NOMO-1 (cell line): Measurements from ENCODE around the gene PTPRK.
"Not testable (repeated sequence)": the region's sequence is repeated elsewhere in the genome, so short reads cannot be mapped to it uniquely, and the experiment has no call there.

Source experiments
- DNase-seq, 2 experiments: peaks; one replicate each; lab custom pipeline; 2025; ENCODE audit not compliant: unreplicated experiment in 2 of 2; lab: John Stamatoyannopoulos, UW

PTPRK gene

GRCh38 chr6:127946388-127946787 lies 574.0 kb downstream of the PTPRK start:
- DNase-seq = no peak

- DNase-seq = no peak
These were observed 574.8 kb downstream of the PTPRK start for GRCh38 chr6:127945434-127946097.

GRCh38 chr6:127941228-127941627 lies 579.2 kb downstream of the PTPRK start:
- no peak for DNase-seq

- no peak for DNase-seq
These were observed 580.8 kb downstream of the PTPRK start for GRCh38 chr6:127939442-127940066.

GRCh38 chr6:127938701-127939100 lies 581.7 kb downstream of the PTPRK start:
- no peak for DNase-seq

GRCh38 chr6:127937747-127938146 lies 582.7 kb downstream of the PTPRK start:
- DNase-seq = no peak

GRCh38 chr6:127937102-127937501 lies 583.3 kb downstream of the PTPRK start:
- no peak for DNase-seq

- no peak for DNase-seq
These were observed 585.4 kb downstream of the PTPRK start for GRCh38 chr6:127934956-127935355.

- DNase-seq = no peak
These were observed 586.3 kb downstream of the PTPRK start for GRCh38 chr6:127933852-127934840.

GRCh38 chr6:127933137-127933536 lies 587.3 kb downstream of the PTPRK start:
- DNase-seq = no peak

- no peak for DNase-seq
These were observed 587.7 kb downstream of the PTPRK start for GRCh38 chr6:127932708-127933107.

- DNase-seq = not testable (repeated sequence)
These were observed 594.0 kb downstream of the PTPRK start for GRCh38 chr6:127926441-127926840.

- DNase-seq = no peak
These were observed 596.0 kb downstream of the PTPRK start for GRCh38 chr6:127924440-127924839.

- no peak for DNase-seq
These were observed 596.4 kb downstream of the PTPRK start for GRCh38 chr6:127924031-127924430.

- DNase-seq = no peak
These were observed 597.3 kb downstream of the PTPRK start for GRCh38 chr6:127923135-127923534.

- no peak for DNase-seq
These were observed 598.4 kb downstream of the PTPRK start for GRCh38 chr6:127921982-127922381.

GRCh38 chr6:127920804-127921203 lies 599.6 kb downstream of the PTPRK start:
- DNase-seq = no peak
